GM23248 (cell line): ENCODE data around the gene SMIM26.

ENCODE experiments used
- EZH2 ChIP-seq: fragments of 200-600 bp; sonication (generic); IDR thresholded peaks from 2 replicates; pipeline ENCODE4 v1.6.1; 2018; ENCODE audit warnings: antibody characterized with exemption, mild to moderate bottlenecking; ENCODE audit not compliant: insufficient read depth, poor library complexity, severe bottlenecking
- EZH2phosphoT487 ChIP-seq: fragments of 200-600 bp; sonication (generic); IDR thresholded peaks from 2 replicates; pipeline ENCODE4 v1.6.1; 2018; ENCODE audit warnings: antibody characterized with exemption, moderate library complexity, mild to moderate bottlenecking, low read depth; ENCODE audit not compliant: insufficient read depth

DNA sequence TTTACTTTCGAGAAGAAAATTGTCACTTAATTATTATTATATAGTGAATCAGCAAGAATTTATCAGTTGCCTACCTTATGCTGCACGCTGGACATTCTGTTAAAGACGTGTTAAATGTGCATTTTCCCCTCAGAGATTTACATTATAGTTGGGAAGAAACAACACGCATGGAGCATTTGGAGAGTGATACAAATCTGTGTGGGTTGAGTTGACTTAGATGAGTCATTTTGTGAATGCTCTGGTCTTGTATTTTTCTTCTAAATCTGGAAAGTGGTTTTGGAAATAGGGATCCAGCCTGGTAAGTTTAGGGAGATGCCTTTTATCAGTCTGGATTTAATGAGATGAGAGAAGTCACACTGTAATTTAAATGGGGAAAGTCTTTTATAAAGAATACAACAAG, 24.0 kb upstream of the SMIM26 start:
- TF ChIP-seq EZH2: no peak
- TF ChIP-seq EZH2phosphoT487: no peak
